DMS153 (cell line): Measurements from ENCODE around the gene TAGLN.
"Not testable (repeated sequence)": the region's sequence is repeated elsewhere in the genome, so short reads cannot be mapped to it uniquely, and the experiment has no call there.

Experiments used
- DNase-seq: peaks from one replicate; lab custom pipeline; 2025; lab: John Stamatoyannopoulos, UW

TAGLN gene

GRCh38 chr11:117195761-117196160, 3.4 kb upstream of the TAGLN start:
- no peak for DNase-seq

DNA sequence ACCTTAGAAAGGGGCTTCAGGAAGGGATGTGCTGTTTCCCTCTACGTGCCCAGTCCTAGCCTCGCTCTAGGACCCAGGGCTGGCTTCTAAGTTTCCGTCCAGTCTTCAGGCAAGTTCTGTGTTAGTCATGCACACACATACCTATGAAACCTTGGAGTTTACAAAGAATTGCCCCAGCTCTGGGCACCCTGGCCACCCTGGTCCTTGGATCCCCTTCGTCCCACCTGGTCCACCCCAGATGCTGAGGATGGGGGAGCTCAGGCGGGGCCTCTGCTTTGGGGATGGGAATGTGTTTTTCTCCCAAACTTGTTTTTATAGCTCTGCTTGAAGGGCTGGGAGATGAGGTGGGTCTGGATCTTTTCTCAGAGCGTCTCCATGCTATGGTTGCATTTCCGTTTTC, 2.2 kb upstream of the TAGLN start:
- no peak for DNase-seq

- no peak for DNase-seq
Observed at GRCh38 chr11:117197516-117198456, 1.4 kb upstream of the TAGLN start.

GRCh38 chr11:117198613-117199012, 557 bp upstream of the TAGLN start:
- DNase-seq, result no peak

GRCh38 chr11:117199916-117200812, 994 bp downstream of the TAGLN start:
- no peak for DNase-seq

DNA sequence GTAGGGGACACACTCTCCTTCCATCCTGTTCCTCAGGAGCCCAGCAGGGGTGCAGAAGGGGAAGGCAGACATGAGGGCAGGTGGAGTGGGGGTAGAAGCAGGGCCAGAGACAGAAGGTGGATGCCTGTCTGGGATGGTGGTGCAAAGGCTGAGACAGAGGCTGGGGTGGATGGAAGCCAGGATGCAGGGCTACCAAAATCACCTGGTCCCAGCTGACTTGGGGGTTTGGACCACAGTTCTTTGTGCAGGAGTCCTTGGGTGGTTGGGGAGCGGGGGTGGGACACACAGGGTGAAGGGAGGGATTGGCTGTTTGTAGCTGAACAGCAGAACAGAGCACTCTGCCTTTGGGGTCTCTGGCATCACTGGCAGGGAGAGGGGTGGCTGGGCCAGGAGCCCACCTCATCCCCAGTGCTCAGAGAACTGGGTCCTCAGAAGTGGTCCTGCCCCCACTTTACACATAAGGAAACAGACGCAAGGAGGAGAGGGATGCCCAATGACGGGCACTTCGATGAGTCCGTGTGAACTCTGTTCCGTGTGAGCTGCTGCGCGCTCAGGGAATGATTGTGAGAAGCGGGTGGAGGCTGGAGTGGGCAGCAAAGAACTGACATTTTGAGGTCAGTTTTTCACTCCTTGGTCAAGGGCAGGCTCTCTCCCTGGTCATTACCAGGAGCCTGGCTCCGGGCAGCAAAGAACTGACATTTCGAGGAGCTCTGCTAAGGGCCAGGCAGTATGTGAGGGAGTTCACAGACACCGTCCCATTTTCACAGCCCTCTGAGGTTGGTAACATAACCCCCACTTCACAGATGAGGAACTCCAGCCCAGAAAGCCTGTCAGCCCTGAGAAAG, 1.9 kb downstream of the TAGLN start:
- DNase-seq, result no peak

GRCh38 chr11:117201658-117202305, 2.6 kb downstream of the TAGLN start:
- DNase-seq, result no peak

GRCh38 chr11:117202386-117203068, 3.4 kb downstream of the TAGLN start:
- DNase-seq, result no peak

DNA sequence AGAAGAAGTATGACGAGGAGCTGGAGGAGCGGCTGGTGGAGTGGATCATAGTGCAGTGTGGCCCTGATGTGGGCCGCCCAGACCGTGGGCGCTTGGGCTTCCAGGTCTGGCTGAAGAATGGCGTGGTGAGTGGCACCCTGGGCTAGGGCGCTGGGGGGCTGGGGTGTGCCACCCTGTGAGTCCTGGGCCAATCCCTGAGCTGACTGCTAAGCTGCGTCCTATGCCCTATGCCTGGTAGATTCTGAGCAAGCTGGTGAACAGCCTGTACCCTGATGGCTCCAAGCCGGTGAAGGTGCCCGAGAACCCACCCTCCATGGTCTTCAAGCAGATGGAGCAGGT, 3.9 kb downstream of the TAGLN start:
- no peak for DNase-seq

DNA sequence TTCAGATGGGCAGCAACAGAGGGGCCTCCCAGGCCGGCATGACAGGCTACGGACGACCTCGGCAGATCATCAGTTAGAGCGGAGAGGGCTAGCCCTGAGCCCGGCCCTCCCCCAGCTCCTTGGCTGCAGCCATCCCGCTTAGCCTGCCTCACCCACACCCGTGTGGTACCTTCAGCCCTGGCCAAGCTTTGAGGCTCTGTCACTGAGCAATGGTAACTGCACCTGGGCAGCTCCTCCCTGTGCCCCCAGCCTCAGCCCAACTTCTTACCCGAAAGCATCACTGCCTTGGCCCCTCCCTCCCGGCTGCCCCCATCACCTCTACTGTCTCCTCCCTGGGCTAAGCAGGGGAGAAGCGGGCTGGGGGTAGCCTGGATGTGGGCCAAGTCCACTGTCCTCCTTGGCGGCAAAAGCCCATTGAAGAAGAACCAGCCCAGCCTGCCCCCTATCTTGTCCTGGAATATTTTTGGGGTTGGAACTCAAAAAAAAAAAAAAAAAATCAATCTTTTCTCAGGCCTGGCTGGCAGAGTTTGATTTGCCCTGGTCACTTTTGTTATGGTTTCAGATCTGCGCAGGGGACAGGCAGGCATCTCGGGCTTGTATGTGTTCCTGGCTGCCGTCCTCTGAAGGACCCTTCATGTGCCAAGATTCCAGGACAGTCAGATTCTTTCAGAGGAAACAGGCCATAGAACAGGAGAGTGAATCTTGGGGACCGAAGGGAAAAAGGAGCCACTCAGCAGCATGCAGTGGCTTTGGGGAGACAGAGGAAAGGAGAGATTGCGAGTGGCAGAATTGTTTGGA, 5.3 kb downstream of the TAGLN start:
- DNase-seq, result no peak

GRCh38 chr11:117205211-117205818, 6.1 kb downstream of the TAGLN start:
- no peak for DNase-seq

- DNase-seq, result not testable (repeated sequence)
Observed at GRCh38 chr11:117206111-117206510, 6.9 kb downstream of the TAGLN start.

GRCh38 chr11:117206859-117207258, 7.7 kb downstream of the TAGLN start:
- not testable (repeated sequence) for DNase-seq

DNA sequence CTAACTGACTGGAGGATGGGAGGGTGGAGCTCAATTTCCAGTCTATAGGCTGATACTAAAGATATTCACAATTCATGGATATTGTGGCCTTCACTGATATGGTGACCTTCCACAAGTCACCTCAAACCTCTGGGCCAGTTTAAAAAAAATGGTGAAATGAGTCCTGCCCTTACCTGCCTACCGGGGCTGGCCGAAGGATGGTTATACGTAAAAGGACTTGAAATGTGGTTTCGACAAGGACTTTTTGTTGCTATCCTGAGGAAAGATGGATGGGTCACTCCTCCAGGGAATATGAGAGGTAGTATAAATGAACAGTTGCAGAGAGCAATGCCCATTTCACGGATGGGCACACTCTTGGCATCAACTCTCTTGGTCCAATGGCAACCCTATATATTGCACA, 8.3 kb downstream of the TAGLN start:
- DNase-seq, result not testable (repeated sequence)

DNA sequence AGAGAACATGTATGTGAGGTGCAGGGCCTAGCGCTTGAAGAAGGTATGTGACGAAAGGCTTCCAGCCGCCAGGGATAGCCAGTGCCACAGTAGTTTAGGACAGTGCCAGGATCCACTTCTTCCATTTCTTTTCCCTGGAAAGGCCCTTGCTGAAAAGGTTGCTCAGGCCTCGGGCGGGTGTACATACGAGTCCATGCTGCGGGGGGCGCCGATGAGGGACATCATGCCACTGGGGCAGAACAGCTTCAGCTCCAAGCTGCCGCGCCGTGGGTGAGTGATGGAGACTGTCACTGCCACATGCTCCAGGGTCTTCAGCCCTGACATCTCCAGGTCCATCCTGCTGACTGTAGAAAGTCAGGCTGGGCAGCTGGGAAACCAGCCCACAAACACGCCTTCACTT, 9.5 kb downstream of the TAGLN start:
- not testable (repeated sequence) for DNase-seq

DNA sequence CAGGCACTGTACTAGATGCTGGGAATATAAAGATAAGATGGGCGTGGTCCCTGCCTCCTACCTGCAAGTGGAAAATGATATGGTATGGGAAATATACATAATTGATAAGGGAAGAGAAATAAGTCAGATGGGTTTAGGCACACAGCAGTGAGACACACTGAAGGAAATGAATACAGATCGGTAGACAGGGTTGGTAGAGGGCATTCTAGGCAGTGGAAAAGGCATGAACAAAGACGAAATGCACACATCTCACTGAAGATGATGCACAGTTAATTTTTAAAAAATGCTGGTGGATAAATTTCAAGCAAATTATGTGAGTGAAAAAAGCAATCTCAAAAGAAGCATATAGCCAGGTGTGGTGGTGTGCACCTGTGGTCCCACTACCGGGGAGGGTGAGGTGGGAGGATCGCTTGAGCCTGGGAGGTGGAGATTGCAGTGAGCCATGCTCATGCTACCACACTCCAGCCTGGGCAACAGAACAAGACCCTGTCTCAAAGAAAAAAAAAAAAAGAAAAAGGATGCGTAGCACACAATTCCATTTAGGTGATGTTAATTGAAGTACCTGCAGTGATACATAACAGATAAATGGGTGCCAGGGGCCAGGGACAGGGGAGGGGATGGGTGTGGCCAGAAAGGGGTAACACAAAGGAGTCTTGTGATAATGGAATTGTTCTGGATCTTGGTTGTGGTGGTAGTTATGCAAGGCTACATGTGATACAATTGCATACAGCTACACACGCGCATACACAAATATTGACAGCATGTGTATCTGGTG, 10.4 kb downstream of the TAGLN start:
- DNase-seq, result not testable (repeated sequence)

DNA sequence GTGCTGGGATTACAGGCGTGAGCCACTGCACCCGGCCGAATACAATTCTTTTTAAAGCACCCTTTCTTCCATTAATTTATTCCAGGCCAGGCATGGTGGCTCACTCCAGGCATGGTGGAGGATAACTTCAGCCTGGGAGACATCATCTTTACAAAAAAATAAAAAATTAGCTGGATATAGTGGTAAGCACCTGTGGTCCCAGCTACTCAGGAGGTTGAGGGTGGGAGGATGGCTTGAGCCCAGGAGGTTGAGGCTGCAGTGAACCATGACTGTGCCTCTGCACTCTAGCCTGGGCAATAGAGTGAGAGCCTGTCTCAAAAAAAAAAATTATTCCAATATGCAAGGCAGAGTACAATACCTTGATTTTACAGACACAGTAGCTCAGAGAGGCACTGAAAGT, 11.4 kb downstream of the TAGLN start:
- no peak for DNase-seq

- no peak for DNase-seq
Observed at GRCh38 chr11:117212697-117213355, 13.7 kb downstream of the TAGLN start.
